Activated T-helper 1 cell treated with anti-CD3 and anti-CD28 coated beads, Interleukin-12 subunit alpha, Interleukin-12 subunit beta, Interleukin-2, Interleukin-4 antibody, amounts not matched to agents 30 ng/mL and 10 ng/mL and 1 ng/mL, durations not matched to agents 14 hours and 24 hours and 36 hours (primary cell): Measurements from ENCODE around the gene ZNF581. TPM values are rescaled to one million over a fixed set of nuclear protein-coding genes. Genes with fewer than 3 reads are reported as not detected.

Experiments used
- DNase-seq: peaks from one replicate; pipeline ENCODE4 v3.0.0; 2021; ENCODE audit warnings: low spot score
- H3K27ac Mint-ChIP-seq: one replicate; pipeline ENCODE4 v1.8.0; 2021; ENCODE audit warnings: mild to moderate bottlenecking, mixed read lengths
- H3K27me3 Mint-ChIP-seq: one replicate; pipeline ENCODE4 v1.8.0; 2022; ENCODE audit warnings: mild to moderate bottlenecking, moderate library complexity, mixed read lengths; ENCODE audit not compliant: insufficient read depth
- H3K36me3 Mint-ChIP-seq: one replicate; pipeline ENCODE4 v1.8.0; 2021; ENCODE audit warnings: low read depth, mixed read lengths
- H3K4me1 Mint-ChIP-seq: one replicate; pipeline ENCODE4 v1.8.0; 2021; ENCODE audit warnings: low read depth, mixed read lengths
- H3K4me3 Mint-ChIP-seq: one replicate; pipeline ENCODE4 v1.8.0; 2021; ENCODE audit warnings: mild to moderate bottlenecking, moderate library complexity, mixed read lengths
- H3K9me3 Mint-ChIP-seq: one replicate; pipeline ENCODE4 v1.8.0; 2021; ENCODE audit warnings: mixed read lengths
- intact Hi-C: fragments of 100-400 bp; cut with micrococcal nuclease; formaldehyde crosslinking; loops from one replicate; pipeline ENCODE4 v1.15.1; 2024
- total RNA-seq: library from RNA; stranded (reverse); gene quantifications from 2 replicates; pipeline ENCODE4 v1.2.3, GENCODE V29; 2022

Gene ZNF581
- total RNA-seq, 1 donor from 2014 or later, result 36.4 TPM

DNA sequence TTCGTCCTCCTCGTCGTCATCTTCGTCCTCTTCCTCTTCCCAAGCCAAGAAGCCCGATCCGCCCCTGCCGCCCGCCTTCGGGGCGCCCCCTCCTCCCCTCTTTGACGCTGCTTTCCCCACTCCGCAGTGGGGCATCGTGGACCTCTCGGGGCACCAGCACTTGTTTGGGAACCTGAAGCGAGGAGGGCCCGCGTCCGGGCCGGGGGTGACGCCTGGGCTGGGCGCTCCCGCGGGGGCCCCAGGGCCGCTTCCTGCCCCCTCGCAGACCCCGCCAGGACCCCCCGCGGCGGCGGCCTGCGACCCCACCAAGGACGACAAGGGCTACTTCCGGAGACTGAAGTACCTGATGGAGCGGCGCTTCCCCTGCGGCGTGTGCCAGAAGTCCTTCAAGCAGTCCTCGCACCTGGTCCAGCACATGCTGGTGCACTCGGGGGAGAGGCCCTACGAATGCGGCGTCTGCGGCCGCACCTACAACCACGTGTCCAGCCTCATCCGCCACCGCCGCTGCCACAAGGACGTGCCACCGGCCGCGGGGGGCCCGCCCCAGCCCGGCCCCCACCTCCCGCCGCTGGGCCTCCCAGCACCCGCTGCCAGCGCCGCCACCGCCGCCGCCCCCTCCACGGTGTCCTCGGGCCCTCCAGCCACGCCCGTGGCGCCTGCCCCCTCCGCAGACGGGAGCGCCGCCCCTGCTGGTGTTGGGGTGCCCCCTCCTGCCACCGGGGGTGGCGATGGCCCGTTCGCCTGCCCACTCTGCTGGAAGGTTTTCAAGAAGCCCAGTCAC lies 29.3 kb upstream of the ZNF581 start:
- Mint-ChIP-seq H3K36me3 (peaks cover 15% of the 10 kb centered on the region), H3K27ac (no peak overlapping the region), H3K4me1 (no peaks in the 10 kb centered on the region), H3K27me3 (no peaks in the 10 kb centered on the region), H3K4me3 (no peak overlapping the region), H3K9me3 (no peaks in the 10 kb centered on the region)
- no peak for DNase-seq
- intact Hi-C loops, result no loop called here

DNA sequence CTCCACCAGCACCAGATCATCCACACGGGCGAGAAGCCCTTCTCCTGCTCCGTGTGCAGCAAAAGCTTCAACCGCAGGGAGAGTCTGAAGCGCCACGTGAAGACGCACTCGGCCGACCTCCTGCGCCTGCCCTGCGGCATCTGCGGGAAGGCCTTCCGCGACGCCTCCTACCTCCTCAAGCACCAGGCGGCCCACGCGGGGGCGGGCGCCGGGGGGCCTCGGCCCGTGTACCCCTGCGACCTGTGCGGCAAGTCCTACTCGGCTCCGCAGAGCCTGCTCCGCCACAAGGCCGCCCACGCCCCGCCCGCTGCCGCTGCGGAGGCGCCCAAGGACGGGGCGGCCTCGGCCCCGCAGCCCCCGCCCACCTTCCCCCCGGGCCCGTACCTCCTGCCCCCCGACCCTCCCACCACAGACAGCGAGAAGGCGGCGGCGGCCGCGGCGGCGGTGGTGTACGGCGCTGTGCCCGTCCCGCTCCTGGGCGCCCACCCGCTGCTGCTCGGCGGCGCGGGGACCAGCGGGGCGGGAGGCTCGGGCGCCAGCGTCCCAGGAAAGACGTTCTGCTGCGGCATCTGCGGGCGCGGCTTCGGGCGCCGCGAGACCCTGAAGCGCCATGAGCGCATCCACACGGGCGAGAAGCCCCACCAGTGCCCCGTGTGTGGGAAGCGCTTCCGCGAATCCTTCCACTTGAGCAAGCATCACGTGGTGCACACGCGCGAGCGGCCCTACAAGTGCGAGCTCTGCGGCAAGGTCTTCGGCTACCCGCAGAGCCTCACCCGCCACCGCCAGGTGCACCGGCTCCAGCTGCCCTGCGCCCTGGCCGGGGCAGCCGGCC lies 28.5 kb upstream of the ZNF581 start:
- DNase-seq, result no peak
- no peaks in the 10 kb centered on the region for H3K9me3 Mint-ChIP-seq
- H3K4me1 Mint-ChIP-seq, result no peaks in the 10 kb centered on the region
- H3K27ac Mint-ChIP-seq, result no peak overlapping the region
- no peak overlapping the region for H3K4me3 Mint-ChIP-seq
- H3K27me3 Mint-ChIP-seq, result no peaks in the 10 kb centered on the region
- H3K36me3 Mint-ChIP-seq, result peaks cover 14% of the 10 kb centered on the region
- intact Hi-C loops, result no loop called here

DNA sequence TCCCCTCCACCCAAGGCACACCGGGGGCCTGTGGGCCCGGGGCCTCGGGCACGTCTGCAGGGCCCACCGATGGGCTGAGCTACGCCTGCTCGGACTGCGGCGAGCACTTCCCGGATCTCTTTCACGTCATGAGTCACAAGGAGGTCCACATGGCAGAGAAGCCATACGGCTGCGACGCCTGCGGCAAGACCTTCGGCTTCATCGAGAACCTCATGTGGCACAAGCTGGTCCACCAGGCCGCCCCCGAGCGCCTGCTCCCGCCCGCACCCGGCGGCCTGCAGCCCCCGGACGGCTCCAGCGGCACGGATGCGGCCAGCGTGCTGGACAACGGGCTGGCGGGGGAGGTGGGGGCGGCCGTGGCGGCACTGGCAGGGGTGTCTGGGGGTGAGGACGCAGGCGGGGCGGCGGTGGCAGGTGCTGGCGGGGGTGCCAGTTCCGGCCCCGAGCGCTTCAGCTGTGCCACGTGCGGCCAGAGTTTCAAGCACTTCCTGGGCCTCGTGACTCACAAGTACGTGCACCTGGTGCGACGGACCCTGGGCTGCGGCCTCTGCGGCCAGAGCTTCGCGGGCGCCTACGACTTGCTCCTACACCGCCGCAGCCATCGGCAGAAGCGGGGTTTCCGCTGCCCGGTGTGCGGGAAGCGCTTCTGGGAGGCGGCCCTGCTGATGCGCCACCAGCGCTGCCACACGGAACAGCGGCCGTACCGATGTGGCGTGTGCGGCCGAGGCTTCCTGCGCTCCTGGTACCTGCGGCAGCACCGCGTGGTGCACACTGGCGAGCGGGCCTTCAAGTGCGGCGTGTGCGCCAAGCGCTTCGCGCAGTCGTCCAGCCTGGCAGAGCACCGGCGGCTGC lies 27.7 kb upstream of the ZNF581 start:
- intact Hi-C loops, result no loop called here
- Mint-ChIP-seq H3K4me1 (peaks cover 7% of the 10 kb centered on the region), H3K9me3 (no peaks in the 10 kb centered on the region), H3K27ac (no peak overlapping the region), H3K27me3 (no peaks in the 10 kb centered on the region), H3K4me3 (no peak overlapping the region), H3K36me3 (peaks cover 12% of the 10 kb centered on the region)
- no peak for DNase-seq

DNA sequence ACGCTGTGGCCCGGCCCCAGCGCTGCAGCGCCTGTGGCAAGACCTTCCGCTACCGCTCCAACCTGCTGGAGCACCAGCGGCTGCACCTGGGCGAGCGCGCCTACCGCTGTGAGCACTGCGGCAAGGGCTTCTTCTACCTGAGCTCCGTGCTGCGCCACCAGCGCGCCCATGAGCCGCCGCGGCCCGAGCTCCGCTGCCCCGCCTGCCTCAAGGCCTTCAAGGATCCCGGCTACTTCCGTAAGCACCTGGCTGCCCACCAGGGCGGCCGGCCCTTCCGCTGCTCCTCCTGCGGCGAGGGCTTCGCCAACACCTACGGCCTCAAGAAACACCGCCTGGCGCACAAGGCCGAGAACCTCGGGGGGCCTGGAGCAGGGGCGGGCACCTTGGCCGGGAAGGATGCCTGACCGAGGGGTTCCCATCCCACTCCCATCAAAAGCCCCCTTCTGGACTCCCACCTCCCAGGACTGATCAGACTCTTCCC lies 27.0 kb upstream of the ZNF581 start:
- no peak for DNase-seq
- H3K4me3 Mint-ChIP-seq, result no peak overlapping the region
- no peaks in the 10 kb centered on the region for H3K27me3 Mint-ChIP-seq
- intact Hi-C loops, result no loop called here
- peaks cover 12% of the 10 kb centered on the region for H3K36me3 Mint-ChIP-seq
- H3K27ac Mint-ChIP-seq, result no peak overlapping the region
- H3K4me1 Mint-ChIP-seq, result peaks cover 11% of the 10 kb centered on the region
- H3K9me3 Mint-ChIP-seq, result no peaks in the 10 kb centered on the region

DNA sequence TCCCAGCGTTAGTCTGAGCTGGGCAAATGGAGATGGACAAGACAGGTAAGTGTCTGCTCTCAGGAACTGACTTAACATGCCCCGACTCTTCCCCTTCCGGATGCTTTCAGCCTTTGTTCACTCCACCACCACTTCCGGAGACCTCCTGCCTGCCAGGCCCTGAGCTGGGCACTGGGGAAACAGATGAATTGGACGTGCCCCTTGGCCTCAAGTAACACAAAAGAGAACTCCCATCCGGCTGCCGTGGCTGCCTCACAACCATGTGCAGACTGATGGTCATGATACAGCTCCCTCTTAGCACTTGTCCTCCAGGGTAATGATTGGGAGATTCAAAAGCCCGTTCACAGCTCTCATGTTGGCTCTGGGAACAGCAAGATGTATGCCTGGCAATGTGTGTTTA lies 26.0 kb upstream of the ZNF581 start:
- Mint-ChIP-seq H3K27me3 (no peaks in the 10 kb centered on the region), H3K4me1 (peaks cover 11% of the 10 kb centered on the region), H3K9me3 (no peaks in the 10 kb centered on the region), H3K36me3 (peaks cover 12% of the 10 kb centered on the region), H3K27ac (no peak overlapping the region), H3K4me3 (no peak overlapping the region)
- no peak for DNase-seq
- intact Hi-C loops, result no loop called here

DNA sequence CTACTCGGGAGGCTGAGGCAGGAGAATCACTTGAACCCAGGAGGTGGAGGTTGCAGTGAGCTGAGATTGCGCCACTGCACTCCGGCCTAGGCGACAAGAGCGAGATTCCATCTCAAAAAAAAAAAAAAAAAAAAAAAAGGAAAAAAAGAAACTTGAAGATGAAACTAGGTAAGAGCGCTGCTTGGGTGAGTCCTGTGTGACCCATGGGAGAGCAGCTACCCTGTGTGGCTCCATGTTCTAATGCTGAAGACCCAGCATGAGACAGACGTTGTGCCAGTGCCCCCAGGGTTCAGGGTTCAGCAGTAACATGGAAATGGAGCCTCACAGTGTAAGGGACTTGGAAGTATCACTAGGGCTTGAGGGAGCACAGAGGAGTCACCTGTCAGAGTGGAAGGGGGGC lies 25.0 kb upstream of the ZNF581 start:
- H3K27ac Mint-ChIP-seq, result no peak overlapping the region

DNA sequence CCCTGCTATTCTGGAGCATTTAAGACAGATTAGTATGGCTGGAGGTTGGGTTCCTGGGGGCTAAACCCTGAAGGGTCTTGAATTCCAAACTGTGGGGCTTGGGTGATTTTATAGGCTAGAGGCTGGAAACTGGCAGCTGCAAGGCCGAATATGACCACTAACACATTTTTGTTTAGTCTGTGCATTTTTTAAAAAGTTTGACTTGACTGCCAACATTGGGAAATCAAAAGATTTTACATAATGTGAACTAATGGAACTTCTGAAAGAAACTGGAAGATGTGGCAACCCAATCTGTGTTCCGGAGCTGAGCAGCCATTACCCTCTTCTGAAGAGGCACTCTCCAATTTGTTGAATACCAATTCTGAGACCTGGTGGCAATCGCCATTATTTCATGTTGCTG lies 24.2 kb upstream of the ZNF581 start:
- no peak overlapping the region for H3K27ac Mint-ChIP-seq
- no peaks in the 10 kb centered on the region for H3K27me3 Mint-ChIP-seq
- no peak overlapping the region for H3K4me3 Mint-ChIP-seq
- intact Hi-C loops, result no loop called here
- no peaks in the 10 kb centered on the region for H3K9me3 Mint-ChIP-seq
- H3K4me1 Mint-ChIP-seq, result peaks cover 21% of the 10 kb centered on the region
- peaks cover 10% of the 10 kb centered on the region for H3K36me3 Mint-ChIP-seq
- no peak for DNase-seq

More for the DNA sequence above, 25.0 kb upstream of the ZNF581 start:
- no peak for DNase-seq
- Mint-ChIP-seq H3K36me3 (peaks cover 10% of the 10 kb centered on the region), H3K4me3 (no peak overlapping the region), H3K27me3 (no peaks in the 10 kb centered on the region), H3K9me3 (no peaks in the 10 kb centered on the region), H3K4me1 (peaks cover 13% of the 10 kb centered on the region)
- intact Hi-C loops, result no loop called here

DNA sequence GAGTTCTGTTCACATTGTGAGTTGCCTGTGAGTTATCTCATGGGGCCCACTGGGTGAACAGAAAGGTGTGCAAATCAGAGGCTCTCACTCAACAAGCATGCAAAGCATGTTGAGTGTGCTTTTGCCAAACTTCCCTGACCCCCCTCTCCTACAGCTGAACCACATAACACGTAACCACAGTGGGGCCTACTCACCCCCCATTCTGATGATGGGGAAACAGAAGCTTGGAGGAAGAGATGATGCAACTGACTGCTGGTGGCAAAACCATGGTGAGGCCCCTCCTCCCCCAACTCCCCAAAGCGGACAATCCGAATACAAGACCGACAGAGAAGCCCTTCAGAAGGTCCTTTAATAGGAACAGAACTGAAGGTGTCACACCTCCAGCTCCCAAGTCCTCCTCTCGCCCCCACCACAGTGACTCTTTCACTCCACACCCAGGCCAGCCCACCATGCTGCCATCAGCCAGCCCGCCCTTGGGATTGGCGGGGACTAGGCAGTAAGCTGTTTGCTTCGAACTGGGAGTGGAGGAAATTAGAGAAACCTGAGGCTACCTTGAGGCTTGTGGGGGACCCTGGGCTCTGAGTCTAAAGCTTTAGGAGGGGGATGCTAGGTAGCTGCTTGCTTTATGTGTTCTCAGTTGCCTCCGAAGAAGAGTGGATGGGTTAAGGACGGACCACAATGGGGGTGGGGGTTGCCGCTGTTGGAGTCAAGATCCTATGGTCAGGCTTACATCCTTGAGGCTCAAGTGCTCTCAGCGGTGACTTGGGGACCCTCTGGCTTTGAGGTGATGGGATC lies 22.8 kb upstream of the ZNF581 start:
- Mint-ChIP-seq H3K9me3 (no peaks in the 10 kb centered on the region), H3K4me3 (no peak overlapping the region), H3K27ac (no peak overlapping the region), H3K4me1 (peaks cover 30% of the 10 kb centered on the region), H3K36me3 (peaks cover 10% of the 10 kb centered on the region), H3K27me3 (no peaks in the 10 kb centered on the region)
- DNase-seq, result no peak
- intact Hi-C loops, result loop anchor here (10.0 kb wide), 1 partner anchor 536 kb away; no protein-coding TSS in a partner anchor

DNA sequence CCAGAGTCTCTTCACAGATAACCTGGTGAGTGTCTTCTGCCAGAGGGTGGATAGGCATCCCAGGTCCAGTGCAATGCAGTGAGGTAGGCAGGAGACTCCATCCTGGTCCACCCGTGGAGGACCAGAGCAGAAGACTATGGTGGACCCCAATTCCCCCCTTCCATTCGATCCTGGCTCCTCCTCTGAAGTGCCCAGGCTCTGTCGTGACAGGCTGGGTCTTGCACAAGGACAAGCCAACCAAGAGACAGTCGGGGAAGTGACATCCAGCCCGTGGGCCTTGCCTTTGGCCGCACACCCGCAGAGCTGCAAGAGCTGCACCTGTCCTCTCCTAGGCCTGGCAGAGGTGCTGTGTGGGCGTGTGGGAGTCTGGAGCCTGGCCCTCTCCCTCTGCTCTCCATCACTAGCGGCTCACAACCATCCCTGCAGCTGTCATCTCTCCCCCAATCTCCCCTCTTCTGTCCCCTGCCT lies 22.2 kb upstream of the ZNF581 start:
- Mint-ChIP-seq H3K27ac (no peak overlapping the region), H3K4me1 (peaks cover 35% of the 10 kb centered on the region), H3K9me3 (no peaks in the 10 kb centered on the region), H3K27me3 (peaks cover under 1% of the 10 kb centered on the region), H3K36me3 (peaks cover 10% of the 10 kb centered on the region), H3K4me3 (no peak overlapping the region)
- intact Hi-C loops, result loop anchor here (10.0 kb wide), 1 partner anchor 536 kb away; no protein-coding TSS in a partner anchor
- DNase-seq, result no peak

DNA sequence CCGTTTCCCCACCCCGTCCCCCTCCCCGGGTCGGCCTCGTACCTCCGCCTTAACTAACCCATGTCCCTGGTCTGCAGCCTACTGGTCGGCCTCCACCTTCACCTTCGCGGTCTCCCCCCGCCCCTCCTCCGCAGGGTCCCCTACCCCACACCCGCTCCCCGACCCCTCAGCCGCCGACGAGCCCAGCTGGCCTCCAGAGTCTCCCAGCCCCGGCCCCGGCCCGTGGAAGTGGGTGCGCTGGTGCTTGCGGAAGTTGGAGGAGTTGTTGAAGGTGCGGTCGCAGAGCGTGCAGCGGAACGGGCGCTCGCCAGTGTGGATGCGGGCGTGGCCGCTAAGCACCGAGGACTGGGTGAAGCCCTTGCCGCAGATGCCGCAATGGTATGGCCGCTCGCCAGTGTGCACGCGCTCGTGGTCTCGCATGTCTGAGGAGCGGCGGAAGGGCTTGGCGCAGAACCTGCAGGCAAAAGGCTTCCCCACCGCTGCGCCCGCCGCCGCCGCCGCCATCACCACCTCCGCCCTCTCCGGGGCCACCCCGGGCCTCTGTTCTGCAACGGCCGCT lies 21.7 kb upstream of the ZNF581 start:
- Mint-ChIP-seq H3K27ac (no peak overlapping the region), H3K27me3 (peaks cover 4% of the 10 kb centered on the region), H3K4me3 (no peak overlapping the region), H3K36me3 (peaks cover 7% of the 10 kb centered on the region), H3K9me3 (no peaks in the 10 kb centered on the region), H3K4me1 (peaks cover 40% of the 10 kb centered on the region)
- DNase-seq, result no peak
- intact Hi-C loops, result loop anchor here (10.0 kb wide), 1 partner anchor 537 kb away; no protein-coding TSS in a partner anchor

DNA sequence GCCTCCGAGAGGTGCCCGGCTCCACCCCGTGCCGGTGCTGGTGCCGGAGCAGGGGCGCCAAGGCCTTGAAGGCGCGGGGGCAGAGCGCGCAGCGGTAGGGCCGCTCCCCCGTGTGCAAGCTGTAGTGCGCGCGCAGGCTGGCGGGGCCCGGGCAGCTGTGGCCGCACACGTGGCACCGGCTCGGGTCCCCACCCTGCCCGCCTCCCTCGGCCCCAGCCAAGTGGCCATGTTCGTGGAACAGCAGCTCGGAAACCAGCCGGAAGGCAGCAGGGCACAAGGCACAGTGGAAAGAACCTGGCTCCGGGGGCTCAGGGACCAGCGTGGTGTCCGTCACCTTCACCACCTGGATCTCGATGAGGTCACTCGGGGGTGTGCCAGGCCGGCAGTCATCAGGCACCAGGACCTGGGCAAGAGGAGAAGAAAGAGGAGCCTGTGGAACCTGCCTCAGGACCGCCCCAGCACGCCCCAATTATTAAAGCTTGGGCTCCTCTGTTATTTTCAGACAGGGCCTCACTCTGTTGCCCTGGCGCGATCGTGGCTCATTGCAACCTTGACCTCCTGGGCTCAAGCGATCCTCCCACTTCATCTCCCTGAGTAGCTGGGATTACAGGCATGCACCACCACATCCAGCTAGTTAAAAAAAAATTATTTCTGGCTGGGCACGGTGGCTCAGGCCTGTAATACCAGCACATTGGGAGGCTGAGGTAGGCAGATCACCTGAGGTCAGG lies 21.0 kb upstream of the ZNF581 start:
- H3K9me3 Mint-ChIP-seq, result no peaks in the 10 kb centered on the region
- no peak overlapping the region for H3K27ac Mint-ChIP-seq
- no peak overlapping the region for H3K4me3 Mint-ChIP-seq
- peaks cover 46% of the 10 kb centered on the region for H3K4me1 Mint-ChIP-seq
- intact Hi-C loops, result loop anchor here (10.0 kb wide), 1 partner anchor 538 kb away; no protein-coding TSS in a partner anchor
- H3K36me3 Mint-ChIP-seq, result peaks cover 4% of the 10 kb centered on the region
- DNase-seq, result no peak
- H3K27me3 Mint-ChIP-seq, result peaks cover 7% of the 10 kb centered on the region
